ENCODE results near the gene TSKU.

DNA sequence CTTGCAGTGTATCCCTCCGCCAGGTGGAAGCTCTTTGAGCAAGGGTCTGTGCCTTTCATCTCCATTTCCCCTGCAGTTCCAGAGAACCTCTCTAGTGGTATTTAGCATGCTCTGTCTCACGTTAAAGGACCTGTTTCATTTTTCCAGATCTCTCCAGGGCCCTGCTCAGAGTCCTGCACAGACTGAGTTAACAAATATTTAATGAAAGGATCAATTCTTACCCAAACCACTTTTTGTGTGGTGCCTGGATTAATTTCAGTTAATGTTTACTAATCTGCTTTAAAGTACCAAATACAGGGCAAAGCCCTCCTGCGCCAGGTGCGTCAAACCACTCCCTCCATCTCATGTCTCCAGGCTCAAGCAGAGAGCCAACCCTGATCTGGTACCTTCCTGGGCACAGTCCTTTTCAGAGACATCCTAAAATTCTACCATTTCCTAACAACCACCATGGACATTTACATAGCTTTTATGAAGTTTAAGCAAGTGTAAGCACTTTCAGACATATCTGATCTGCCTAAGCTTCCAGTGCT lies 58.8 kb downstream of the TSKU start:
- TF ChIP-seq POLR2A (IDR thresholded peaks at IDR 0.05; ENCODE audit: low read length): no peak
- no peak for TF ChIP-seq GATA1 (IDR thresholded peaks at IDR 0.05; ENCODE audit: low read depth, low read length)
